Liver (tissue), 9 donors: ENCODE results near the gene PRR15L. TPM values are rescaled to one million over a fixed set of nuclear protein-coding genes. Genes with fewer than 3 reads are reported as not detected.

Source experiments
- DNase-seq: peaks from one replicate; pipeline ENCODE4 v3.0.0-alpha.2; 2017; ENCODE audit warnings: low spot score
- H3K27ac ChIP-seq, 2 donors: one replicate each; pipeline ENCODE4 v1.7.0; 2013; ENCODE audit warnings: inconsistent platforms in 2 of 2, low read length in 2 of 2, control low read depth in 1 of 2, low read depth in 1 of 2, mild to moderate bottlenecking in 1 of 2
- H3K27me3 ChIP-seq, 4 donors: one replicate each; pipeline versions ENCODE4 v1.6.1 to v1.7.0; 2013; ENCODE audit warnings: low read length in 3 of 4, inconsistent platforms in 1 of 4, mild to moderate bottlenecking in 1 of 4, moderate library complexity in 1 of 4; ENCODE audit not compliant: control insufficient read depth in 4 of 4, insufficient read depth in 4 of 4
- H3K36me3 ChIP-seq, 4 donors: one replicate each; pipeline versions ENCODE4 v1.6.1 to v1.7.0; 2013; ENCODE audit warnings: low read length in 3 of 4, mild to moderate bottlenecking in 3 of 4, low read depth in 1 of 4, moderate library complexity in 1 of 4; ENCODE audit not compliant: control insufficient read depth in 4 of 4, insufficient read depth in 3 of 4
- H3K4me1 ChIP-seq, 4 donors: one replicate each; pipeline versions ENCODE4 v1.6.1 to v1.7.0; 2013; ENCODE audit warnings: low read length in 3 of 4, mild to moderate bottlenecking in 3 of 4, moderate library complexity in 1 of 4; ENCODE audit not compliant: control insufficient read depth in 4 of 4, insufficient read depth in 4 of 4
- H3K4me3 ChIP-seq, 3 donors: one replicate each; pipeline versions ENCODE4 v1.6.1 to v1.7.0; 2013; ENCODE audit warnings: low read length in 3 of 3, control low read depth in 1 of 3, low read depth in 1 of 3, mild to moderate bottlenecking in 1 of 3
- H3K9ac ChIP-seq, 2 donors: one replicate each; pipeline ENCODE4 v1.7.0; 2013; ENCODE audit warnings: low read length in 2 of 2, mild to moderate bottlenecking in 2 of 2, moderate library complexity in 2 of 2, control low read depth in 1 of 2, low read depth in 1 of 2
- H3K9me3 ChIP-seq, 4 donors: one replicate each; pipeline versions ENCODE4 v1.6.1 to v1.7.0; 2013; ENCODE audit warnings: low read length in 3 of 4; ENCODE audit not compliant: control insufficient read depth in 4 of 4
- ATF3 ChIP-seq: IDR thresholded peaks from 2 replicates; pipeline ENCODE4 v1.6.1; 2016; ENCODE audit warnings: antibody characterized with exemption
- CTCF ChIP-seq: fragments of 150-350 bp; IDR thresholded peaks from 2 replicates; pipeline ENCODE4 v1.5.1; 2017; ENCODE audit warnings: improper control_type of control experiment, low read depth, low read length; ENCODE audit not compliant: missing input control
- EGR1 ChIP-seq, 2 donors: IDR thresholded peaks; 2 replicates each; pipeline ENCODE4 v1.6.1; 2016 to 2018; ENCODE audit warnings: antibody characterized with exemption in 2 of 2, low read depth in 2 of 2
- FOXA1 ChIP-seq: IDR thresholded peaks from 2 replicates; pipeline ENCODE4 v1.6.1; 2016; ENCODE audit warnings: antibody characterized with exemption
- FOXA2 ChIP-seq: IDR thresholded peaks from 2 replicates; pipeline ENCODE4 v1.6.1; 2016; ENCODE audit warnings: antibody characterized with exemption
- GABPA ChIP-seq, 2 donors: IDR thresholded peaks in 1 of 2; conservative IDR thresholded peaks in 1 of 2; 2 replicates each; pipeline ENCODE4 v1.6.1; 2016; ENCODE audit warnings: antibody characterized with exemption in 2 of 2, mild to moderate bottlenecking in 1 of 2, moderate library complexity in 1 of 2
- HNF4A ChIP-seq, 2 donors: conservative IDR thresholded peaks; 2 replicates each; pipeline ENCODE4 v1.6.1; 2016; ENCODE audit warnings: antibody characterized with exemption in 2 of 2, mild to moderate bottlenecking in 2 of 2
- HNF4G ChIP-seq: IDR thresholded peaks from 2 replicates; pipeline ENCODE4 v1.6.1; 2016; ENCODE audit warnings: antibody characterized with exemption
- JUND ChIP-seq, 2 donors: IDR thresholded peaks; 2 replicates each; pipeline ENCODE4 v1.6.1; 2016; ENCODE audit warnings: antibody characterized with exemption in 2 of 2
- MAX ChIP-seq: IDR thresholded peaks from 2 replicates; pipeline ENCODE4 v1.6.1; 2016; ENCODE audit warnings: antibody characterized with exemption
- NR2F2 ChIP-seq: IDR thresholded peaks from 2 replicates; pipeline ENCODE4 v1.6.1; 2016; ENCODE audit warnings: antibody characterized with exemption
- RAD21 ChIP-seq, 2 donors: IDR thresholded peaks; 2 replicates each; pipeline ENCODE4 v1.6.1; 2016; ENCODE audit warnings: antibody characterized with exemption in 2 of 2, mild to moderate bottlenecking in 2 of 2
- REST ChIP-seq: IDR thresholded peaks from 2 replicates; pipeline ENCODE4 v1.6.1; 2016; ENCODE audit warnings: antibody characterized with exemption, mild to moderate bottlenecking
- RXRA ChIP-seq, 2 donors: IDR thresholded peaks; 2 replicates each; pipeline ENCODE4 v1.6.1; 2017 to 2018; ENCODE audit warnings: antibody characterized with exemption in 2 of 2, mild to moderate bottlenecking in 1 of 2
- TAF1 ChIP-seq: conservative IDR thresholded peaks from 2 replicates; pipeline ENCODE4 v1.6.1; 2016; ENCODE audit warnings: antibody characterized with exemption, mild to moderate bottlenecking
- YY1 ChIP-seq: IDR thresholded peaks from 2 replicates; pipeline ENCODE4 v1.6.1; 2016; ENCODE audit warnings: antibody characterized with exemption, mild to moderate bottlenecking
- ZBTB33 ChIP-seq: IDR thresholded peaks from 2 replicates; pipeline ENCODE4 v1.6.1; 2016; ENCODE audit warnings: antibody characterized with exemption
- WGBS: extraction: QIAGEN DNeasy Blood & Tissue Kit; methylation state at CpG from one replicate; pipeline ENCODE4 v1.1.7; 2013; 5-methylcytosine and 5-hydroxymethylcytosine counted together
- polyA plus RNA-seq, 2 donors: library from polyadenylated mRNA; stranded (reverse) in 1 of 2; unstranded in 1 of 2; fragments of 200-250 nt in 1 of 2; fragments of >200 nt in 1 of 2; fragmentation: Nextera tagmentation in 1 of 2; extraction: Ambion mirVana in 1 of 2; gene quantifications; one replicate each; pipeline versions ENCODE4 v1.2.1 to v1.2.3, GENCODE V29; 2013 to 2015
- total RNA-seq, 2 donors: library from RNA; depleted of rRNA; stranded (reverse); fragments of >200 nt; gene quantifications; one replicate each; pipeline ENCODE4 v1.2.3, GENCODE V29; 2014
- donor health status: healthy.
- donor health status: healthy.
- donor health status: healthy.
- donor health status: healthy.
- donor health status: healthy.

PRR15L gene
- total and polyA plus RNA-seq, 4 donors: 0.83 to 11.0 (median 1.9) TPM

GRCh38 chr17:47913050-47913449, 44.6 kb downstream of the PRR15L start (continued):
- TF ChIP-seq RXRA (IDR thresholded peaks at IDR 0.05) (no peak), EGR1 (IDR thresholded peaks at IDR 0.05; ENCODE audit: low read depth in 2 of 2) (no peak), GABPA (IDR thresholded peaks at IDR 0.05 in 1 of 2, conservative IDR thresholded peaks at IDR 0.05 in 1 of 2) (no peak), YY1 (no peak), RAD21 (IDR thresholded peaks at IDR 0.05) (no peak), TAF1 (no peak), ATF3 (no peak), HNF4G (no peak), MAX (no peak)

GRCh38 chr17:47907932-47908562, 49.6 kb downstream of the PRR15L start:
- no peak for DNase-seq
- no peaks in the 10 kb centered on the region for H3K36me3 ChIP-seq
- peaks cover 2 to 9% (median 3%) of the 10 kb centered on the region in 4 donors for H3K4me1 ChIP-seq
- H3K9me3 ChIP-seq: no peaks in the 10 kb centered on the region
- WGBS: 76% methylated on average over 8 of the region's 8 CpGs
- H3K27me3 ChIP-seq: no peaks in the 10 kb centered on the region
- H3K27ac ChIP-seq: no peak overlapping the region
- TF ChIP-seq YY1 (no peak), GABPA (IDR thresholded peaks at IDR 0.05 in 1 of 2, conservative IDR thresholded peaks at IDR 0.05 in 1 of 2) (no peak), RAD21 (IDR thresholded peaks at IDR 0.05) (no peak), ATF3 (no peak), CTCF (no peak), HNF4G (no peak), FOXA2 (no peak), FOXA1 (no peak), NR2F2 (no peak), ZBTB33 (no peak)
- H3K9ac ChIP-seq: no peak overlapping the region
- H3K4me3 ChIP-seq: no peak overlapping the region

- H3K9me3 ChIP-seq: no peaks in the 10 kb centered on the region
- H3K4me1 ChIP-seq: peaks cover 2 to 9% (median 3%) of the 10 kb centered on the region in 4 donors
- WGBS: 97% methylated on average over 3 of the region's 3 CpGs
- no peaks in the 10 kb centered on the region for H3K27me3 ChIP-seq
- H3K9ac ChIP-seq: no peak overlapping the region
- no peak for DNase-seq
- H3K4me3 ChIP-seq: no peak overlapping the region
- no peak for TF ChIP-seq REST
- no peak for TF ChIP-seq RXRA (IDR thresholded peaks at IDR 0.05)
- TF ChIP-seq JUND (IDR thresholded peaks at IDR 0.05): no peak
- TF ChIP-seq RAD21 (IDR thresholded peaks at IDR 0.05): no peak
- TF ChIP-seq FOXA2: no peak
- TF ChIP-seq GABPA (IDR thresholded peaks at IDR 0.05 in 1 of 2, conservative IDR thresholded peaks at IDR 0.05 in 1 of 2): no peak
- no peak for TF ChIP-seq CTCF
- TF ChIP-seq NR2F2: no peak
- TF ChIP-seq TAF1: no peak
- no peak for TF ChIP-seq YY1
- TF ChIP-seq HNF4G: no peak
- no peak for TF ChIP-seq HNF4A (conservative IDR thresholded peaks at IDR 0.05)
- no peak for TF ChIP-seq MAX
- no peak for TF ChIP-seq FOXA1
- H3K27ac ChIP-seq: peak overlapping the region in 1 of 2 donors; percentile 27
- H3K36me3 ChIP-seq: no peaks in the 10 kb centered on the region
These were observed 51.2 kb downstream of the PRR15L start for GRCh38 chr17:47906443-47906842.
